HS-5 (cell line): ENCODE measurements around the gene RPS6KA2.
"Not testable (repeated sequence)": the region's sequence is repeated elsewhere in the genome, so short reads cannot be mapped to it uniquely, and the experiment has no call there.

ENCODE experiments used
- DNase-seq: peaks from one replicate; pipeline ENCODE4 v3.0.0-alpha.2; 2012; ENCODE audit warnings: low read depth

RPS6KA2 gene

DNA sequence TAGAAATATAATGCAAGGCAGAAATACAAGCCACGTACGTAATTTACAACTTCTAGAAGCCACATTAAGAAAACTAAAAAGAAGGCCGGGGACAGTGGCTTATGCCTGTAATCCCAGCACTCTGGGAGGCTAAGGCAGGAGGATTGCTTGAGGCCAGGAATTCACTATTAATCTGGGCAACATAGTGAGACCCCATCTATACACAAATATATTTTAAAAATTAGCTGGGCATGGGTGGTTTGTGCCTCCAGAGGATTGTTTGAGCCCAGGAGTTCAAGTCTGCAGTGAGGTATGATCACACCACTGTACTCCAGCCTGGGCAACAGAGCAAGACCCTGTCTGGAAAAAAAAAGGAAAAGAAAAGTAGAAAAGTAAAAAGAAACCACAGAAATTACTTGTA lies 256.6 kb downstream of the RPS6KA2 start:
- DNase-seq: no peak

DNA sequence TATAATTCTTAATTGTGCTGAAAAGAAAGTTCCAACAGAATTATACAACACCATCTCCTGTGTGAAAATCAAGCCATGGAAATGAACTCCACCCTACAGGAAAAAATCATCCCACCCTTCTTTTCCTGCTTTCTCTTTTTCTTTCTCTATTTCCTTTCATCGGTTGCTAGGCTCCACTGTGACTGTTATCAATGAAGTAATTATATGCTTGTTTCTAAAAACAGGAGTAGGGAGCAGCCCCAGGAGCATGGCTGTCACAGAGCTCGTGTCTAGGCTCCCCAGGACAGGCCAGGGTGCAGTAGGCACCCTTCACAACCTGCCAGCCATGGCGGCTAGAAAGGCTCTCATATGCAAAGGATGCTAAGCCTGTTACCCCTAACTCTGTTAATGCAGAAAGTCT lies 257.3 kb downstream of the RPS6KA2 start:
- no peak for DNase-seq

DNA sequence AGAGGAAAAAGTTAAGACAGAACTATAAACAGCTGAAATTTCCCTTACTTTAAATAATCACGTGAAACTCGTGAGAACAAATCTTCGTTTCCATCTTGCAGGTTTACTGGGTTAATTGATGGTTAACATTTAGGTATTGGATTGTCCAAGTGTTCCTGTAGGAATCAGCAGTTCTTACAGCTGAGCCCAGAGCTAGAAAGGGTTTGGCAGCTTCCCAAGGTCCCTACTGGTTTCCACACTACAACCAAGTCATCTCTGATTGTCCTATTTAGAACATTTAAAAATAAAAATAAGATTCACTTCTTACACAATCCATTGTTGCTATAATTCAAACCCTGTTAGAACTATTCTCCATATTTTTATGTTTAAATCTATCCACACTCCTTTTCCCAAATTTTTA lies 260.1 kb downstream of the RPS6KA2 start:
- DNase-seq: no peak

DNA sequence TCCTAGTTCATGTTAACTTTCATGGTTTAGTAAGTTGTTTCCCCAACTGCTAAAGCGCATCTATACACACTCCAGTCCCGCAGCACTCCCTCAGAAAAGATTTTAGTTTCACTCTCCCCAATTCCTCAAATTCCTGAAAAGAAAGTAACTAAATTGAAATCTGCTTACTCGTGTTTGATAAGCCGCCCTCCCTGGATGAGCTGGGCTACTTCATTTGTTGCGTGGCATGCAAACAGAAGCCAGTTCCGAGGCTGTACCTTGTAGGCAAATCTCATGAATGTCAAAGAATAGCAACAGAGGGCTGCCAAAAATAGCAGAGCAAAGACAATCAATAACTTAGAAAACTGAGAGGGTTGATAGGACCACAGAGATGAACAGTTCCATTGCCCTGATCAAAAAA lies 261.2 kb downstream of the RPS6KA2 start:
- no peak for DNase-seq

DNA sequence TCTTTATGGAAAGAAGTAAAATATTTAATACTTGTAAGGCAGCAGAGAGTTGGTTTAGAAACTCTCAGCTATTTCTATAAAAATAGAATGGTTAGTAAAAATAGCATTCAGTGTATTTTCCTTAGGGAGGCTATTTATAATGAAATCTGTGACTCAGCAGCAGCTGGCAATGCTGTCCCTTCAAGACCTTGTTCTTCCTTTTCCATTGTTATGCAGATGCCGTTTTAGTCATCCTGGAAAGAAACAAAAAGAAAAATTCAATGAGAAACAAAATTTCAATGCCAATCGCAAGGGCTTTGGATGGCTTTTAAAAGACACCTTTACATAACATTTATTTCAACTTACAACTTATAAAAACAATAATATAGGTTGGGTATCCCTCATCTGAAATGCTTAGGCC lies 261.8 kb downstream of the RPS6KA2 start:
- DNase-seq: no peak

DNA sequence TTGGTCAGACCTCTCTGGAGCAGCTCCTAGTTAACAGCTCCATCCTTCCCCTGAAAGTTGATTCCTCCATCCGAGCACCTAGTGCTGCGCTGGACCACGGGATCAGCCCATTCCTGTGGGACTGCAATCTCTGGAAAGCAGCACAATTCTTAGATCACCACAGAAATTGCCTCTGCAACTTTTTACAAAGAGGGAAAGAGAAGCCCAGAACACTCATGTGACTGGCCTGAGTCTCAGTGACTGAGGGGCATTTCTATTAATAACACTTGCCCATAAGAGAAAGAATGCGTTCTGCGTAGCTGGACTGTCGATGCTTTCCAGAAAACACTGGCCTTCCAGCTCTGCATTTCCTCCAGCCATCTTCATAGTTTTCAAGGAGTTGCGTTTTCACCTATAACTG lies 262.6 kb downstream of the RPS6KA2 start:
- DNase-seq: no peak

DNA sequence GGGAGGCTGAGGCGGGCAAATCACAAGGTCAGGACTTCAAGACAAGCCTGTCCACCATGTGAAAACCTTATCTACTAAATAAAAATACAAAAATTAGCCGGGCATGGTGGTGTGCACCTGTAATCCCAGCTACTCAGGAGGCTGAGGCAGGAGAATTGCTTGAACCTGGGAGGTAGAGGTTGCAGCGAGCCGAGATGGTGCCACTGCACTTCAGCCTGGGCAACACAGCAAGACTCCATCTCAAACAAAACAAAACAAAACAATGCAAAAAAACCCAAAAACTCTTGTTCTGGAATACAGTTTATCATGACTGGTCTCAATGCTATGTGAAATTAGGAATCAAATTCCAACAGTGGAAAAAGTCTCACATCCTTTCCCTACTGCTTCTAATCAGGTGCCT lies 264.6 kb downstream of the RPS6KA2 start:
- not testable (repeated sequence) for DNase-seq

DNA sequence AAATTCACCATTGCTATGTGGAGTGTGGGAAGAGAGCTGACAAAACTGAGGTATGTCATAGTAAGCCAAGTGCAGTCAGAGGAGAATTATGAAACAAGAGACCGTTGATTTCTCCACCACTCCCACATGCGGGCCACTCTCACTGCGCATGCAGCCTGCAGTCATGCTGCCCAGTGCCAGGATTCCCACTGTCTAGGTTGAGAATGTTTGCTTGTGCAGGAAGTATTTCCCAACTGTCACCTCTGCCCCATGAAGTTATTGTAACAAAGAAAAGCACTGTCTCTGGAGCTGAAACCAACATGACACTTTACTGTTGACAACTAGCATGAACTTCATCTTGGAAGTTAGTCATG lies 266.0 kb downstream of the RPS6KA2 start:
- no peak for DNase-seq

DNA sequence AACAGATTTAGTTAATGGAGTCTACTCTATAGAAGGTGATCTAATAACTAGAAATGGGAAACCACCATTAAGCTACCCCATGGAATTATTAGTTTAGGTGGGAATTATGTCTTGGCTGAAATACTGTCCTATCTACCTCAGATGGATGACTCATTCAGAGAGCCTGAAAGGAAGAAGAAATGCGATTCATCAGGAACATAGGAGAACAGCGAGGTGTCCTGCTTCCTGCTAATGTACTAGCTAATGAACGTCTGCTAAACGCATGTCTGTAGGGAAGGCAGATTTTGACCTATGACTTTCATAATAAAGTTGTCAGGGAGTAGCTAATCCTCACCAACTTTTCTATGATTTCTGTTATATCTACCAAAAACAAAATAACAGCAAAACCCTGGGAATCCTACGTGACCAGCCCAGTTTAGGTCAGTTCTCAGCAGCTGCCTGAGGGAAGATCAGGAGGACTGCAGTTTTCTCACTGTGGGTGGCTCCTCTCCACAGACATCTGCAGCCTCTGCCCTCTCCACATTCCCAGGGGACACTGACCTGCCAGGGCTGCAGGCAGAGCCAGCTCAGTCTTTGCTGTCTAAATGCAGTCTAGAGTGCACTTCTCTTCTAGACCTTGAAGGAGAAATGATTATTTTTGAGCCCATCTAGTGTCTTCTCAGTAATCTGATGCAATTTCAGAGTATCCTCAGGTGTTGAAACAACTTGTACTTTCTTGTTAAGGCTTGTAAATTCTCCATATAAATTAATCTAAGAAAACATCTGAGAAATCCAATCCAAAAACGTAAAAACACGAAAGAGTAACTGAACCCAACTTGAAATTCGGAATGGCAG lies 266.6 kb downstream of the RPS6KA2 start:
- no peak for DNase-seq
